ENCODE measurements around the gene TNP1.

The TNP1 gene

DNA sequence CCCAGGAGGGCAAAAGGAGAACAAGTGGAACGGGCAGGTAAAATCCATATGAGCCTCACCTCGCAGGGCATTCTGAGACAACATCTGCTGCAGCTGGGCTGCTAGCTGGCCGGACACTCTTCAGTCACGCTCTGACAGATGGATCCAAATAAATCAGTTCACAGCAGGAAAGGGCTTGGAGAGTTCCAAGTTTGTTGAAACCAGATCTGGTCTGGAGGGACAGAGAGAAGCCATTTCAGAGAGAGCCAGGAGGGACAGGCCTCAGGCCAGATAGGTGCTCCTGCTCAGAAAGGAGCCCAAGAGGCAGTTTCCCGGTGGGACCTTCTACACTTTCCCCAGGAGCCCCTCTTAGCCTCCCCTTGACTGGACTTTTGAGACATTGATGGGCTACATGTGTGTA lies 28.2 kb upstream of the TNP1 start:
- Histone ChIP-seq H3K27ac (ENCODE audit: low read length) (no peak overlapping the region), H3K27me3 (ENCODE audit: control insufficient read depth, insufficient read depth, low read length) (no peaks in the 10 kb centered on the region), H3K4me1 (ENCODE audit: control insufficient read depth, low read depth, low read length) (peaks cover 7% of the 10 kb centered on the region), H3K4me3 (ENCODE audit: low read length) (no peak overlapping the region), H3K36me3 (ENCODE audit: control insufficient read depth, low read depth, low read length) (no peaks in the 10 kb centered on the region), H3K9me3 (ENCODE audit: control insufficient read depth, low read depth, low read length) (no peaks in the 10 kb centered on the region), H3K9ac (ENCODE audit: low read length) (no peak overlapping the region)

DNA sequence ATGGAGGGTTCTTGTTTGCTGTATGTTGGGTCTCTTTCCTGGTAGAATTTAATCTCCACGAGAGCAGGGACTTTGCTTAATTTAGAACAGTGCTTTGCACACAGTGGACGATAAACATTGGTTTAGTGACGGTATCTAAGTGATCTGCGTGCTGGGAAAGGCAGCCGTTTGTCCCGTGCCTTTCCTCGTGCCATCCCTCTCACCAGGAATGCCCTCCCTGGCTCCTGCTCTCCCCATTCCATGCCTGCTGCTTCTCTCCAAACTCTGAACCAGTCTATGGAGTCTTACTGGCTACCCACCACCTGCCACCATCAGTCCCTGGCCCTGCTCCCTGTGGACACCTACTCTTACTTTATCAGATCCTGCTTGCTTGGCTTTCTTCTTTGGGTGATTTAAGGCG lies 27.3 kb upstream of the TNP1 start:
- H3K9me3 ChIP-seq (ENCODE audit: control insufficient read depth, low read depth, low read length): no peaks in the 10 kb centered on the region
- no peak overlapping the region for H3K9ac ChIP-seq (ENCODE audit: low read length)
- no peak overlapping the region for H3K27ac ChIP-seq (ENCODE audit: low read length)
- no peaks in the 10 kb centered on the region for H3K27me3 ChIP-seq (ENCODE audit: control insufficient read depth, insufficient read depth, low read length)
- no peaks in the 10 kb centered on the region for H3K36me3 ChIP-seq (ENCODE audit: control insufficient read depth, low read depth, low read length)
- H3K4me3 ChIP-seq (ENCODE audit: low read length): no peak overlapping the region
- peaks cover 7% of the 10 kb centered on the region for H3K4me1 ChIP-seq (ENCODE audit: control insufficient read depth, low read depth, low read length)

GRCh38 chr2:216885117-216885553 lies 25.3 kb upstream of the TNP1 start:
- H3K4me3 ChIP-seq (ENCODE audit: low read length): no peak overlapping the region
- no peak overlapping the region for H3K9ac ChIP-seq (ENCODE audit: low read length)
- no peaks in the 10 kb centered on the region for H3K9me3 ChIP-seq (ENCODE audit: control insufficient read depth, low read depth, low read length)
- H3K4me1 ChIP-seq (ENCODE audit: control insufficient read depth, low read depth, low read length): peaks cover 7% of the 10 kb centered on the region
- H3K27me3 ChIP-seq (ENCODE audit: control insufficient read depth, insufficient read depth, low read length): no peaks in the 10 kb centered on the region
- no peak overlapping the region for H3K27ac ChIP-seq (ENCODE audit: low read length)
- no peaks in the 10 kb centered on the region for H3K36me3 ChIP-seq (ENCODE audit: control insufficient read depth, low read depth, low read length)

DNA sequence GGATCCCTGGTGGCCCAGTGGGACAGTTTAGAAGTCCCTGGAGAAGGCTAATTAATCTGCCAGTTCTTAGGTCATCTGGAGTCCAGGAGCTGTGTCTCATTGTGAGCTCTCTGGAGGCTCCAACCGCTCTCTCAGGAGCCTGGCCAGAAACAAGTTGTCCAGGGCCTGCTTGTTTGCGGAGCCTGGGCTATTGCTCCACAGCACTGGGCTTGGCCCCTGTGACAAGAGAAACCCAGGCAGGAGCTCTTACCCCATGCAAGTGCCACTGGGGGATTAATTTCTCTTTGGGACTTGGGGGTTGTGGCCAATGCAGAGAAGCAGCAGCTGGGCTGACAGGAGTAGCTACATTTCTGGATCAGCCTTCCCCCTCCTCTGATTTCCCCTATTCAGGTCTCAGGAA lies 24.5 kb upstream of the TNP1 start:
- Histone ChIP-seq H3K36me3 (ENCODE audit: control insufficient read depth, low read depth, low read length) (no peaks in the 10 kb centered on the region), H3K4me1 (ENCODE audit: control insufficient read depth, low read depth, low read length) (peaks cover 7% of the 10 kb centered on the region), H3K27ac (ENCODE audit: low read length) (no peak overlapping the region), H3K27me3 (ENCODE audit: control insufficient read depth, insufficient read depth, low read length) (no peaks in the 10 kb centered on the region), H3K9me3 (ENCODE audit: control insufficient read depth, low read depth, low read length) (no peaks in the 10 kb centered on the region), H3K9ac (ENCODE audit: low read length) (no peak overlapping the region), H3K4me3 (ENCODE audit: low read length) (no peak overlapping the region)

DNA sequence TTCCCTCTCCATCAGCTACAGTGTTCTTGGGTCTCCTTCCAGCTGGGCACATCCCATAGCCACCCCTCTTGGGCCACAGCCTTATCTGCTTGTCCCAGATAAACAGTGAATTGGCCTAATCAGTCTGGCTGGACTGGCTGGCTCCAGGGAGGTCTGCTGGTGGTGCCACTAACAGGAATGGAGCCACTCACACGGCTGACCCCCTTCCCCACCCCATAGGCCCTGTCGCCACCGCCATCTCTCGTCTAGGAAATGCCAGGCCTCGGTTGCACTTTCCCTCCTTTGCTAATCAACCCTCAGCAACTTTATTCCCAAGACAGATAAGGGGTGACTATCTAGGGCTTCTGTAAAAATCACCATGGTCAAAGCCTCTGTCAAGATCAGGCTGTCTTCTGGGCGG lies 23.0 kb upstream of the TNP1 start:
- no peak overlapping the region for H3K9ac ChIP-seq (ENCODE audit: low read length)
- no peaks in the 10 kb centered on the region for H3K36me3 ChIP-seq (ENCODE audit: control insufficient read depth, low read depth, low read length)
- no peak overlapping the region for H3K27ac ChIP-seq (ENCODE audit: low read length)
- H3K9me3 ChIP-seq (ENCODE audit: control insufficient read depth, low read depth, low read length): no peaks in the 10 kb centered on the region
- H3K4me1 ChIP-seq (ENCODE audit: control insufficient read depth, low read depth, low read length): no peaks in the 10 kb centered on the region
- H3K4me3 ChIP-seq (ENCODE audit: low read length): no peak overlapping the region
- no peaks in the 10 kb centered on the region for H3K27me3 ChIP-seq (ENCODE audit: control insufficient read depth, insufficient read depth, low read length)

GRCh38 chr2:216881411-216881810 lies 21.5 kb upstream of the TNP1 start:
- H3K9ac ChIP-seq (ENCODE audit: low read length): no peak overlapping the region
- no peak overlapping the region for H3K4me3 ChIP-seq (ENCODE audit: low read length)
- H3K4me1 ChIP-seq (ENCODE audit: control insufficient read depth, low read depth, low read length): no peaks in the 10 kb centered on the region
- H3K36me3 ChIP-seq (ENCODE audit: control insufficient read depth, low read depth, low read length): no peaks in the 10 kb centered on the region
- no peaks in the 10 kb centered on the region for H3K27me3 ChIP-seq (ENCODE audit: control insufficient read depth, insufficient read depth, low read length)
- no peaks in the 10 kb centered on the region for H3K9me3 ChIP-seq (ENCODE audit: control insufficient read depth, low read depth, low read length)
- no peak overlapping the region for H3K27ac ChIP-seq (ENCODE audit: low read length)

DNA sequence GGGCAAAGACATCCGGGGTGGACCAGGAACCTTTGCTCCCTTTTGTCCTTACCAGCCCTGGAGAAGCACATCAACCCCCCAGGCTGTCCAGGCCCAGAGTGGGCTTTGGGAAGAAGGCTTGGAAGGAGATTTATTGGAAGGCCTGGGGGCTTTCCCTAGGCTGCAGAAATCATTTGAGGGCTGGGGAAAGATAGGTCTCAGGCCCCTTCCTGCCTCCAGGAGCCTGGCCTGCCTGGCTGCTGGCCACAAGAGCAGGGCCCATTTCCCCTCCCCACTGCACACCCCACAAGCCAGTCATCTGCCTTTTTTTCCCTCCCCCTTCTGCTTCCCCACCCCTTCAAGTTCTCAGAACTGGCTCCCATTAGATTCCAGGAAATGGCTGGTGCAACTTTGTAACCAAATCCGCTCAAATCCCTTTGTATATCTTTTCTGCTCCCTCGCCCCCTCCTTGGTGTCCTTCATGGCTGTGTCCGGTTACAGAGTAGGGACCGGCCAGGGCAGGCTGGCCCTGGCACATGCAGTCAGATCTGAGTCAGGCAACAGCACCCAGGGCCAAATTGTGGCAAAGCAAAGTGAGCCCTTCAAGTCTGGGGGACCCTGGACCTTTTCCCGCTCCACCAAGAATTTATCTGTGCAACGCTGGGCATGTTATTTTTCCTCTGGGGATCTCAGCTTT lies 20.8 kb upstream of the TNP1 start:
- no peak overlapping the region for H3K4me3 ChIP-seq (ENCODE audit: low read length)
- no peak overlapping the region for H3K27ac ChIP-seq (ENCODE audit: low read length)
- H3K36me3 ChIP-seq (ENCODE audit: control insufficient read depth, low read depth, low read length): no peaks in the 10 kb centered on the region
- H3K9me3 ChIP-seq (ENCODE audit: control insufficient read depth, low read depth, low read length): no peaks in the 10 kb centered on the region
- H3K9ac ChIP-seq (ENCODE audit: low read length): no peak overlapping the region
- H3K4me1 ChIP-seq (ENCODE audit: control insufficient read depth, low read depth, low read length): no peaks in the 10 kb centered on the region
- H3K27me3 ChIP-seq (ENCODE audit: control insufficient read depth, insufficient read depth, low read length): no peaks in the 10 kb centered on the region

DNA sequence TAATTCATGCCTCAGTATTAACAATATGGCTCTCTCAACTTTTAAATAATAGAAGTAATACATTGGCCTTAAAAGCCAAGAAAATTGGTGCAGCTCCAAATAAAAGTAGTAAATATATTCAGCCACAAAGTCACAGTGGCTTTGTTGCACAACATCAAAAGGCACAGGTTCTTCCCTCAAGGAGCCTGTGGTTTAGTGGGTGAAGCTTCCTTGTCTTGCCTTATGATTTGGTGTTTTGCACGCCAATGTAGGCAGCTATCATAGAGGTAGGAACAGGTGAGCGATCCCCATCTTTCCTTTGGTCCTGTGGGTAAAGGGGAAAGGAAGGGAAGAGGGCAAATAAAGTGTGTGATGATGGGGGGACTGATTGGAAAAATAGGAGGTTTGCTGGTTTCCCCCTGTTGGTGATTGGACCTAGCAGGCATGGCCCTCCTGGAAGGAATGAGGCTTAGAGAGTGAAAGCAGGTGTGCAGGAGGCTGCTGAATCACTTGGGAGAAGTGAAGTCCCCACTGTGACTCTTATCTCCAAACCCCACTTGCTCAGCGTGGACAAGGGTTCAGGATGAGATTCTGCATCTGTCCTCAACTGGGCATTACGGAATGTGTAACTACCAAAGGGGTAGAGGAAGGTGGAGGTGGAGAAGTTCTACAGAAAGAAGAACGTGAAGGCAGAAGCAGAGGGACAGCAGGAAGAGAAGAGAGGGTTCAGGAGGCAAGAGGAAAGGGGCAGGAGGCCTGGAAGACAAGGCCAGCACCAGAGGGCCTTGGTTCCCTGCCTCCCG lies 20.1 kb upstream of the TNP1 start:
- Histone ChIP-seq H3K4me3 (ENCODE audit: low read length) (no peak overlapping the region), H3K4me1 (ENCODE audit: control insufficient read depth, low read depth, low read length) (no peaks in the 10 kb centered on the region), H3K9me3 (ENCODE audit: control insufficient read depth, low read depth, low read length) (no peaks in the 10 kb centered on the region), H3K27ac (ENCODE audit: low read length) (no peak overlapping the region), H3K27me3 (ENCODE audit: control insufficient read depth, insufficient read depth, low read length) (no peaks in the 10 kb centered on the region), H3K36me3 (ENCODE audit: control insufficient read depth, low read depth, low read length) (no peaks in the 10 kb centered on the region), H3K9ac (ENCODE audit: low read length) (no peak overlapping the region)

- Histone ChIP-seq H3K9me3 (ENCODE audit: control insufficient read depth, low read depth, low read length) (no peaks in the 10 kb centered on the region), H3K27me3 (ENCODE audit: control insufficient read depth, insufficient read depth, low read length) (no peaks in the 10 kb centered on the region), H3K9ac (ENCODE audit: low read length) (no peak overlapping the region), H3K4me3 (ENCODE audit: low read length) (no peak overlapping the region), H3K27ac (ENCODE audit: low read length) (no peak overlapping the region), H3K4me1 (ENCODE audit: control insufficient read depth, low read depth, low read length) (no peaks in the 10 kb centered on the region), H3K36me3 (ENCODE audit: control insufficient read depth, low read depth, low read length) (no peaks in the 10 kb centered on the region)
Observed at GRCh38 chr2:216878072-216878471, 18.2 kb upstream of the TNP1 start.

DNA sequence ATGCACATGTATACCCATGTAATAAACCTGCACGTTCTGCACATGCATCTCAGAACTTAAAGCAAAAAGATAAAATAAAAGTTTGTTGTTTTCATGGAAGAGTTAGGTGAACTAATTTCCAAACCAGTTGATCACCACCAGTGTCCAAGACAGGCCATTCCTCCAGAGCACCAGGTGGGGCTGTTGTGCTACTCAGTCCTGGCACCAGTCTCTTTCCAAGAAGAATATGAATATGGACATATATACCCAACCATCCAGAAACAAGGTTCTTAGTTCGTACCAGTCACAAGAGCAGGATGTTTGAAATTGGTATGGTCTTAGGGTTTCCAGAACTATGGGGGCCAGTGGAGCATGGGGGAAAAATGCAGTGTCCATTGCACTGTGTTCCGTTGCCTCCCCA lies 17.2 kb upstream of the TNP1 start:
- H3K27ac ChIP-seq (ENCODE audit: low read length): no peak overlapping the region
- H3K27me3 ChIP-seq (ENCODE audit: control insufficient read depth, insufficient read depth, low read length): no peaks in the 10 kb centered on the region
- no peak overlapping the region for H3K9ac ChIP-seq (ENCODE audit: low read length)
- H3K4me1 ChIP-seq (ENCODE audit: control insufficient read depth, low read depth, low read length): no peaks in the 10 kb centered on the region
- H3K4me3 ChIP-seq (ENCODE audit: low read length): no peak overlapping the region
- no peaks in the 10 kb centered on the region for H3K9me3 ChIP-seq (ENCODE audit: control insufficient read depth, low read depth, low read length)
- H3K36me3 ChIP-seq (ENCODE audit: control insufficient read depth, low read depth, low read length): no peaks in the 10 kb centered on the region

- Histone ChIP-seq H3K4me3 (ENCODE audit: low read length) (no peak overlapping the region), H3K36me3 (ENCODE audit: control insufficient read depth, low read depth, low read length) (no peaks in the 10 kb centered on the region), H3K4me1 (ENCODE audit: control insufficient read depth, low read depth, low read length) (no peaks in the 10 kb centered on the region), H3K9ac (ENCODE audit: low read length) (no peak overlapping the region), H3K27ac (ENCODE audit: low read length) (no peak overlapping the region), H3K27me3 (ENCODE audit: control insufficient read depth, insufficient read depth, low read length) (no peaks in the 10 kb centered on the region), H3K9me3 (ENCODE audit: control insufficient read depth, low read depth, low read length) (no peaks in the 10 kb centered on the region)
Observed at GRCh38 chr2:216875862-216876261, 16.0 kb upstream of the TNP1 start.

GRCh38 chr2:216873573-216873972 lies 13.7 kb upstream of the TNP1 start:
- no peak overlapping the region for H3K4me3 ChIP-seq (ENCODE audit: low read length)
- H3K36me3 ChIP-seq (ENCODE audit: control insufficient read depth, low read depth, low read length): no peaks in the 10 kb centered on the region
- no peaks in the 10 kb centered on the region for H3K4me1 ChIP-seq (ENCODE audit: control insufficient read depth, low read depth, low read length)
- H3K27me3 ChIP-seq (ENCODE audit: control insufficient read depth, insufficient read depth, low read length): no peaks in the 10 kb centered on the region
- no peak overlapping the region for H3K9ac ChIP-seq (ENCODE audit: low read length)
- H3K27ac ChIP-seq (ENCODE audit: low read length): no peak overlapping the region
- H3K9me3 ChIP-seq (ENCODE audit: control insufficient read depth, low read depth, low read length): no peaks in the 10 kb centered on the region
